Stimulated activated CD4-positive, alpha-beta T cell treated with anti-CD3 and anti-CD28 coated beads, Interleukin-1b, Interleukin-23, amount 100 ng/mL, for 4 hours (primary cell): ENCODE data around the gene MYH7B.

Experiments used
- DNase-seq, 2 donors: peaks; one replicate each; pipeline ENCODE4 v3.0.0-alpha.2; 2020; ENCODE audit warnings: low read depth in 2 of 2

The MYH7B gene

DNA sequence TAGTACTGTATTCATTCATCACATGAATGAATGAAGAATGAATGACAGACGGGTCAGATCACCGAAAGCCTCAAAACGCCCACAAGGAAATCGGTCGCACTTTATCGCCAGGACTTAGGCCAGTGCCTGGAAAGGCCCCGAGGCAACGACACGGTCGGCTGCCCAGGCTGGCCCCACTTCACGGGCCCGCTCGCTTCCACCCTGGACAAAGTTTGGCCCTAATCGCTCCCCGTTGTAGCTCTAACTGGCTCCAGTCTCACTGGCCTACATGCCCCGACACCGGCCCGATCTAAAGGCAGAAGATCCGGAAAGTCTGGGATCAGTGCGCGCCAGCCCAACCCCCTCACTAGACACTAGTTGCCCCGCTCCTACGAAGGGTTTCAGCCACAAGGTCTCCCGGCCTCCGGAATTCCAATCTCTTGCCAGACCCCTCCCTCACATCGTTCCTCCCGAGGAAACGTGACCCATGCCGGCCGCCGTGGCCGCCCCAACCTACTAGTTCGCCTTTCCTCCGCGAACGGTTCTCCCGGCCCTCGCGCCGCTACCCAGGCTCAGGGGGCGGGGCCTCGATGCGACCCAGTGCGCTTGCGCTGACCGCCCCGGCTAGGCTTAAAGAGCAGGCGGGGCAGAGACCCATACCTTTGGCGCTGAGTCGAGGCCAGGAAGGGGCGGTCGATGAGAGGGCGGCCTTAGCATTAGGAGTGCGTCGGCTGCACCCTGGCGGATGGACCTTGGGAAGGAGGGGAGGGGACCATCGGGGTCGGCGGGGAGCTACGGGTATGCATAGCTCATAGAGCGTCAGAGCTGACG, at the start of gene MYH7B, which contains the start of gene GSS:
TSS of gene MYH7B (plus strand) at position 638 of the 810 bp plus-strand sequence. CDS start 22,138 bp downstream, outside the sequence.
TSS of gene GSS (minus strand) at position 576 of the 810 bp plus-strand sequence. CDS start 3,954 bp downstream, outside the sequence.
- peak; percentile 98 to 99 for DNase-seq

DNA sequence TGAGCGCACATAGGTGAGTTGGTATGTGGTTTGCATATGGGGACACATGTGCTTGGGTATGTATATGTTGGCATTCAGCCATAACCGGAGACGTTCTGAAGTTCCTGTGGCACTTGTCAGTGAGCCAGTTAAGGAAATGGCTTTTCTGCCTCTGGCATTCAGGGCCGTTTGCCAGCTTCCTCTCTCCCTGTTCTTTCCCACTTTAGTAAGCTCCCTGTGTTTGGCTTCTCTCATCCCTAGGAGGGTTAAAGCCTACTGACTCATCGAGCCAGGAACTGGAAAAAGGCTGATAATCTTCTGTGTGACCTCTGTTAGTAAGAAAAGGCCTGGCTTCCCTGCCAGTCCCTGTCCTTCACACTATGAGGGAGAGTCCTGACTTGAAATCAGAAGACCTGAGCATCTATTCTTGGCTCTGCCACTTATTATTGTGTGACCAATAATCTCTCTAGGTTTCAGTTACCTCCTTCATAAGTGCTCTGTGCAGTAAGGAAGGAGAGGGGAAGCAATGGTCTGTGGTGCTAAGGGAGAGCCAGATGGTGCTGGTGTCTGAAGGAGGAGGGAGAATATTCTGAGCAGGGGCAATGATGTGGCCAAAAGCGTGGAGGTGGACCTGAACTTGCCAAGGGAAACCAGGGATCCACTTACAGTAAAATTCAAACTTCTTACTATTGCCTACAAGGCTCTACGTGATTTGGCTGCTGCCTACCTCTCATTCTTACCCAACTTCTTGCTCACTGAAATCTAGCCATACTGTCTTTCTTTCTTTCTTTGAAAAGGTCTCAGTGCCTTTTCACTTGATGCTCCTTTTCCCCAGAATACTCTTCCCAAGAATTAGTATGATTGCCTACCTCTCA, 47.8 kb upstream of the MYH7B start:
- DNase-seq: no peak

DNA sequence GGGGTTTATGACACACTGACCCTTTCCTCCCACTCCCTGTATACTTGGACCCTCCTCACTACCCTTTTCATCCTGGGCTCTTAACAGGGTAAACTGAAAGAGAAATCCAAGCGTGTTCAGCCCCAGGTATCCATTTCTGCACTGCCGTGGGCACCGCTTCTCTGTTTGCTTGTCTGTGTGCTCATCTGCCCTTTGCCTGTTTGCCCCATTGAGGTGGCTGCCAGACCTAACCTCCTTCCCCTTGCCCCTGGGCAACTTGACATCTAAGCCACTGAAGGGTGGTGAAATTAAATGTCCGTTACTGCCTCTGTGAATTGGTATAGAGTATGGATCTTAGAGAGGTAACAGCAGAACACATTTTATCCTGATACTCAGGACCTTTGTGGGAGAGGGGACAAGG, 40.5 kb upstream of the MYH7B start:
- no peak for DNase-seq

DNA sequence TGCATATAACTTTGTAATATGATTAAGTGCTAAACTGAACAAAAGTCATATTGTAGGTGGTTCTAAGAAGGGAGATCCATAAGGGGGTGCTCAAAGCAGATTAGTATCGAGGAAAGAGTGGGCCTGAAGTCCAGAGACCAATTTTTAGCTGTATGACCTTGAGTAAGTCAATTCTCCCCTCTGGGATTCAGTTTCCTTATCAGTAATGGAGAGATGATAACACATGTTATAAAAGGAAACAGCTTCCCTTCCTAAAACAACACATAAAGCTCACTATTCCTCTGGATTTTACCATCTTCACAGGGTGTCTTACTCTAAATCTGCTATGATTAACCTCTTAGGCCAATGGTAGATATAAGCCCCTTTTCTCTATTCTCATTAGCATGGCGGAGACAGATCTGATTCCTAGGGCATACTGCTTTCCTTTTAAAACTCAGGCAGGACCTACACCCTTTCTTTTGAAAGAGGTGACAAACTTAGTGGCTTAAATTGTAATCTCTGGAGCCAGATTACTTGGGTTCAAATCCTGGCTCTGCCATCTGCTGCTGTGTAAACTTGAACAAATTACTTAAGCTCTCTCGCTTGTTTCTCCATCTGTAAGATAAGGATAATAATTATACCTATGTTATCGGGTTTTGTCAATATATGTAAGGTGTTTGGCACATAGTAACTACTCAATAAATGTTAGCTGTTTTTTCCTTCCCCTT, 39.8 kb upstream of the MYH7B start:
- DNase-seq: no peak

DNA sequence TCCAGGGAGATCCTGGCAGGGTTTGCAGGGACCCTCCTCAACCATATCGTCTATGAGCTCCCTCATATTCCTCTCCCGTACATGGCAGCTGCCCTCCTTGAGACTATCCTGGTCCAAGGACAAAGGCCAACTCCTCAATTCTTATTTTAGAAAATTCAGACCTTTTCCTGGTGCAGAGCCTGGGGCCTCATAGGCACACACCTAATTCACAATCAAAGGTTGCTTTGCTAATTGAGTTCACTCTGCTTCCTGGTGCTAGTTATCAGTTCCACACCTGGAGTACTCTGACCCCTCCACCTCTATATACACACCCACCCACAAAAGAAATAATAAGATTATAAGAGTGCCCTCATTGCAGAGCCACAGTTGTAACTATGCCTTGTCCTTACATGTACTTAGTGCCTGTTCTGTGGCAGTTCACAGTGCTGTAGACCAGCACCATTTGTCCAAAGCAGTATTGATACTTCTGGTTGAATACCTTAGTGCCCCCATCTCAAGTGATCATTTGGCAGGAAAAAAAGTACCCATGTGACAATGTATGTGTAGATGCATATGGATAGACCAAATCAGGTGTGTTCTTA, 38.8 kb upstream of the MYH7B start:
- DNase-seq: no peak

DNA sequence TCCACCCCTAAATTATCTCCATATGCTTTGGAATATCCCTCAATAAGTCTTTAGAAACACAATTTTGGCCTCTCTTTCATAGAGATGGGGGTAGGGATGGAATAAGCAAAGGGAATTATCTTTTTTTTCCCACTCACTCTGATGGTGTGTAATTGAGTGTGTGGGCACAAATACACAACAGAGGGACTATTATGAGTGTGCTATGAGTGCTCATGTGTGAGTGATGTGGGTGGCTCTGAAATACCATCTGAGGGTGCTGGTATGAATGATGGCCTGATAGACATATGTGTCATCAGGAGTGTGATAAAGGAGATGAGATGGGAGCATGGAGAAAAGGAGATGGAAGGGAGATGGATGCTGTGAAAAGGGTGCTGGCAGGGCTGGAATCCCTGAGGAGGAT, 35.6 kb upstream of the MYH7B start:
- no peak for DNase-seq

DNA sequence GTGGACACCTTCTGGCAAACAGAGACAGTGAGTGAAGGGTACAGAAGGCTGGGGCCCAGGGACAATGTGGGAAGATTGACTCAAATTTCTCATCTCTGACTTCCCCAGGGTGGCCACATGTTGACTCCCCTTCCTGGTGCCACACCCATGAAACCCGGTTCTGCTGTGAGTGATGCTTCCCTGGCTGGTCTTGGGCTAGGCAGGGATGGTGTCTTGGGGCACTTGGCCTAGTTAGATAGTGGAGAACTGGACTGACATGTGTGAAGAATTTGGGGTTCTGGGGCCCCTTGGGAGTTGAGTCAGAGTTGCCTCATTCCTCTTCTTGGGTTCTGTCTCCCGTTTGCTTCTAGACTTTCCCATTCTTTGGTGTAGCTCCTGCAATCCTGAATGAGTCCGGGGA, 34.2 kb upstream of the MYH7B start:
- no peak for DNase-seq

DNA sequence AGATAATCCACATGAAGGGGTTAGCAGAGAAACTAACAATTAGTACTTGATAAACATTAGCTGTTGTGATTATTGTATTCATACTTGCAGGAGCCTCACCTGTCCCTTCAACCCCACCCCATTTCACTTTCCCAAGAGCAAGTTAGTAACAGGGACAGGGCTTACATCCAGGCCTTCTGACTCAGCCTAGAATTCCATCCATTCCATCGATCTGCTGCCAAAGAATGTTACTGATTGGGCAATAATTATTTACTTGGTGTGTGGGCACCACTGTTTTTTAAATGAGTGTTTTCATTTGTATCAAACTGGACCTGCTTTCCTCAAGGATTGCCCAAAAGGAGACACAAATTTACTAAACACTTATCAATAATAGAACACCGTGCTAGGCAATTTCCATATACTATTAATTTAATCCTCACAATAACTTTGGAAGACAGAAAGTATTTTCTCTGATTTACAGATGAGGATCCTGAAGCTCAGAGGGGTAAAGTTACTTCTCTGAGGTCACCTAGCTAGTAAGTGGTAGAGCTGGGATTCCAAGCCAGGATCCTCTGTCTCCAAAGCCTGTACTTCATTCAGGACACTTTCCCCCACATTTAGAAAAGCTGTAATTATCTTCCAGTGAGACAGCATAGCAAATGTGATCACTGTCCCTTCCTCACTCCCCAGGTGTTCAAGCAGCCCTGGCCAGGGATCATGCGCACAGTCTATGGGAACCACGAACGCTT, 32.9 kb upstream of the MYH7B start:
- no peak for DNase-seq

DNA sequence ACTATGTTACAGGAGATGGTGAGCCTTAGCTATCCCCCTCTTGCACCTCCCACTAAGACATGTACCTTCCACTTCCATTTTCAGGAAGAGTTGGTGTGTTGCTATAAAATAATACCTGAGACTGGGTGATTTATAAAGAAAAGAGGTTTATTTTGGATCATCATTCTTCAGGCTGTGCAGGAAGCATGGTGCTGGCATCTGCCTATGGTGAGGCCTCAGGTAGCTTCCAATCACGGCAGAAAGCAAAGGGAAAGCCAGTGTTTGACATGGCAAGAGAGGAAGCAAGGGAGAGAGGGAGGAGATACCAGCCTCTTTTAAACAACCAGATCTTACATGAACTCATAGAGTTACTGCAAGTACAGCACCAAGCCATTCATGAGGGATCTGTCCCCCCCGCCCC, 32.3 kb upstream of the MYH7B start:
- DNase-seq: no peak

DNA sequence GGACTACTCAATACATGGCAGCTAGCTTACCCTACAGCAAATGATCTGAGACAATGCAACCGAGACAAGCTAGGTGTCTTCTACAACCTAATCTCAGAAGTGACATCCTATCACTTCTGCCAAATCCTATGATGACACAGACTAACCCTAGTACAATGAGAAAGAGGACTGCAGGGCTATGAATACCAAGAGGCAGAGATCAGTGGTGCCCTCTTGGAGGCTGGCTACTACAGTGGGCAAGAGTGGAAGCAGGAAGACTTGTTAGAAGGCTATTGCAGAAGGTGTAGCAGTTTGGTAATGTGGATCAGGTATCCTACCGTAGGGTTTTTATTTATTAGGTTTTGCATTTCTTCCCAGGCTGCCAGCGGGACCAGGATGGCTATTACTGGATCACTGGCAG, 30.3 kb upstream of the MYH7B start:
- no peak for DNase-seq

DNA sequence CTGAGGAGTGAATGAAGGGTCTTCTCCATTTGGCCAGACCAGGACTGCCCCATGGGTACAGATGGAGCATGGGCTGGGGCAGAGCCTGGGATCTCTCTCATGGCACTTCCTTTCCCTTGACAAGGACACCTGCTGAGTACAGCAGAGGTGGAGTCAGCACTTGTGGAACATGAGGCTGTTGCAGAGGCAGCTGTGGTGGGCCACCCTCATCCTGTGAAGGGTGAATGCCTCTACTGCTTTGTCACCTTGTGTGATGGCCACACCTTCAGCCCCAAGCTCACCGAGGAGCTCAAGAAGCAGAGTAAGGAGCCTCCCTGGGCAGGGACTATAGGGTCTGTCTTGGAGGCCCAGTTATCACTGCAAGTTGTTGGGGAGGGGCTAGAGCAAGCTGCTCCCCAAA, 29.7 kb upstream of the MYH7B start:
- DNase-seq: no peak

DNA sequence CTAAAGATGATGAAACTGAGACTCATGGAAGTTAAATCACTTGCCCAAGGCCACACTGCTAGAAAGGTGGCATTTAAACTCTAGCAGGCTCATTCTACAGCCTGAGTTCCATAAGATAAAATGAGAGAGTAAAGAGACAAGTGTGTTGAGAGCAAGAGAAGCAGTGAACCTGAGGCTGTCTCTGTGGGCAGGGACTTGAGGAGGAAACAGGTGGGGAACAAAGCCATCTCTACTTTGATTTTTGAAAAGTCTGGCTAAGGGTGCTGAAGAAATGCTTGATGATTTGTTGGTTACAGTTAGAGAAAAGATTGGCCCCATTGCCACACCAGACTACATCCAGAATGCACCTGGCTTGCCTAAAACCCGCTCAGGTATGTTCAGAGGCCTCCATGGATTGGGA, 29.1 kb upstream of the MYH7B start:
- no peak for DNase-seq

DNA sequence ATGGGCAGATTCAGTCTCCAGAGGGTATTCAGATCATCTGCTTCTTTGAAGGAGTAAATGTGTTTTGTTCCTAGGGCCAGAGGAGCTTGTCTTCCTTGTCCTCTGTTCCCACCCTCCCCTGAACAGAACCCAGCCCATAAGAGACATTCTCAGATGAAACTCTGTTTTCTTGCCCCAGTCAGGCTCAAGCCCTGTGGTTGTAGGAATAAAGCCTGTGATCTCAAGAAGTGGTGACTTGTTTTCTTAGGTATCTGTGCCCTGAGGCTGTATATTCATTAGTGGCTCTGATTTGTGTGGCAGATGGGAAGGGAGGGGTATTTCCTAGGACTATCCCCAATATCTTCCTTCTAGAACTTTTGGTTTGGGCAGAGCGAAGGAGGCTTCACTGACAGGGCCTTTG, 27.9 kb upstream of the MYH7B start:
- DNase-seq: no peak

DNA sequence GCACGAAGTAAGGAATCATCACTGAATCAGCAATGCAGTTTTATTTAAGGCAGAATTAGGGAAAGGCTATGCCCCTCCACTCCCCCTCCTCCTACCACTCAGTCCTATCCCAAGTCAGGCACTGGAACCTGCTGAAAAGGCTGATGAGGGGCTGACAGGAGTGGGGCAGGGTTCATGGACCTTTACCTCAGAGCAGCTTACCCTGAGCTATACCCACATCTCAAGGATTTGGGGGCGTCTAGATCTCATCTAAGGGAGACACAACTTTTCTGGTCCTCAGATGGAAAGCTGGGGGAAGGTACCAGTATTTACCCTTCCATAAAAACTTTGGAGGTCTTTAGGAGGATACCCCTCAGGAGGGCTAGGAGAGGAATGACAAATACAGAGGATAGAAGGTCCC, 27.3 kb upstream of the MYH7B start:
- no peak for DNase-seq

DNA sequence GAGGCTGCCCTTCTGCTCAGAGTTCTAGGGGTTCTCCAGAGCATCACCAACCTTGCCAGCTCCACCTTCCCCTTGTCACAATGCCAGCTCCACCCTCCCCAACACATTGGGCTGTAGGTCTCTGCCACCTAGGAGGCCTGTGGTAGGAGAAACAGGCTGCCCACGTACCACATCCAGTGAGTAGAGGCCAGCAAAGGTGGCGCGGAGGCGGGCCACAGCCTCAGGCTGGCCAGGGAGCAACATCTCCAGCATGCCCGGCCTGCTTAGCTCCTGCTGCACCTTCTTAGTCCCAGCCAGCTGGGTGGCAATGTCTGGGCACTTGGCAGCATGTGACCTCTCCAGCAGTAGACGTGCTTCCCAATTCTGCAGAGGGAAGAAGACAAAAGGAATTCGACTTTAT, 23.9 kb upstream of the MYH7B start:
- DNase-seq: no peak

DNA sequence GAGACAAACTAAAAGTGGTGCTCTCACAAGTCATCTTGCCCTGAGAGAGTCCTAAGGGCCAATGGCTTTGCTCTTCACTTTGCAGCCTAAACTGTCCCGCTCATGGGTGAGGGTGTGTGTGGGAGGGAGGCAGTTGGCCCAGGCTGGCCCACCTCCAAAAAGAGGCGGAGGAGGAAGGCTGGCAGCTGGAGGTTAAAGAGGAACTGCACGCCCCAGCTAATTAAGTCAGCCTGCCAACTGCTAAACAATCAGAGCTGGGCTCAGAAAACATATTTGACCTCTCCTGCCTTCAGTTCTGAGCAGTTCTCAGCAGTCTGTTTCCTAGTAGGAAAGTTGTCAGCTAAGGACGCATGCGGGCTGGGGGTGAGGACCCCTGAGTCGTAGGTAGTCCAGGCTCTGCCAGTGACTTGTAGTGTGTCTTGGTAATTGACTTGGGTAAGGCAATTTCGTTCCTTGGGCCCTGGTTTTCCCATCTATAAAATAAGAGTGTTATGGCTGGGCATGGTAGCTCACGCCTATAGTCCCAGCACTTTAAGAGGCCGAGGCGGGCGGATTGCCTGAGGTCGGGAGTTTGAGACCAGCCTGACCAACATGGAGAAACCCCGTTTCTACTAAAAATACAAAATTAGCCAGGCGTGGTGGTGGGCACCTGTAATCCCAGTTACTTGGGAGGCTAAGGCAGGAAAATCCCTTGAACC, 17.1 kb upstream of the MYH7B start:
- DNase-seq: no peak

DNA sequence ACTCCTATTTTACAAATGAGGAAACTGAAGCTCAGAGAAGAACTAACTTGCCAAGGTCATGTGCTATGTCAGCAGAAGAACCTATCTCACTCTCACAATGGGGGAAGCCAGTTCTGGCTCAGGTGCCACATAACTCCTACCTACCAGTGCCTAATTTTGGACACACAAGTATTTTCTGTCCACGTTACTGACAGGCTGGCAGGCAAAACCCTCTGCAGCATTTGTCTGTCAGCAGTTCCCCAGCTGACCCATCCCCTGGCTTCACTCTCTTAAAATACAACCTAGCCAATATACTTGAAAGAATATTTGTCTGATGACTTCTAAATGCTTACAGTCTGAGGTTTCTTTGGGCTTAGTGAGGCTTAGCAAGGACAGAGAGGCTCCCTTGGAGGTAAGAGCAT, 15.6 kb upstream of the MYH7B start:
- no peak for DNase-seq

DNA sequence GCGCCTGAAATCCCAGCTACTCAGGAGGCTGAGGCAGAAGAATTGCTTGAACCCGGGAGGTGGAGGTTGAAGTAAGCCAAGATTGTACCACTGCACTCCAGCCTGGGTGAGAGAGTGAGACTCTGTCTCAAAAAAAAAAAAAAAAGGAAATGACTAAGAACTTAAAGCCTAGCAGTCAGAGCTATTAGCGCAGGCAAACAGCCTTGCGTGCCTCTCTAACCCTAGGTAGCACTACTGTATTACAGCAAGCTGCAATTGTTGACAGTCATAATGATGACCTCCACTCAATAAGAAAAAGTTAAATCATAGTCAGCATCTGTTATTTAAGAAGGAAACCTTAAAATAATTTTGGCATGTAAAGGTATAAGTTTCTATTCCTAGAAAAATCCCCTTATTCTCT, 14.4 kb upstream of the MYH7B start:
- no peak for DNase-seq

DNA sequence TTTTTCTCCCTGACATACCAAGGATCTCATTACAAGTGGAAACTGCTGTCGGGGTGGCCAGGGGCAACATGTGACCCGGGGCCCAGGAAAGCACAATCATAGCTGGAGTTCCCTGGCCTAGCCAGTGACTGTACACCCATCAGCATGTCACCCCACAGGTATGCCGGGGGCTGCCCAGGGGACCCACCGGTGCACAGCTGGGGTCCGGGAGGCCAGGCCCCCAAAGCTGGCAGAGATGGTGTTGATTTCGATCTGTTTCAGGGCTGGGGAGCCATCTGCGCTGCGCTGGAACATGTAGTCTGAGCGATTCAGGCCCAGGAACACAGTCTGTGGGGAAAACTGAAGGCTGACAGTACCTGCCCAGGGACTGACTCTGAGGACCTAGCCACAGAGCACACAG, 13.4 kb upstream of the MYH7B start:
- DNase-seq: no peak

DNA sequence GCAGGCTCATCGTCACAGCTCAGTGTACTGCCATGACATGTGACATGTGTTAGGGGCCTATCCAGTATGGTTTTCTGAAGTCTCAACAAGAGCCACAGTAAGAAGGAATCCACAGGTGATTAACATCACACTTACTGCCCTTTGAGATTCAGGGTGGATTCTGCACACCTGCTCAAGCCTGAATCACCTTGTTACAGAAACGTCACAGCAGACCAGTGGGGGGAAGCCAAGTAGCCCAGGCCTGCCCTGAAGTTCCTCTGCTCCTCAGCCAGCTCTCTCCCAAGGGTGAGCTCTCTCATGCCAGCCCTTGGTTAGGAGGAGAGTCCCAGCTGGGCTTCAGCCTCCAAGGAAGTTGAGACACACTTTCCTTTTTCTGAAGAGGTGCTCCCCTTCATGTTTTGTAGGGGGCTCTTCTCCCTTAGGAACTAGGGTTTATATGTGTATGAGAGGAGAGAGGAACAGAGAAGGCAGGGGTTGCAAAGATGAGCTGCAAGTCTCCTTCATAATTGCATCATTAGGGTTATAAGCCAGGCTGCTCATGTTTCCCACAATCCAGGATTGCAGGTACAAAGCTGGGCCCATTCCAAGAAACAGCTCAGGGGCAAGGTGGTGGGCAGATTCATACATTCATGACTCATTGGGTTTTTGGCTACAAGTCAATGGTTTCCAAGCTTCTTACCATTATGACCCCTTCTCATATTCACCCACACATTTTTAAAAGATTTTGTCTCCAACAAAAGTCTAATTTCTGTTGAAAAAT, 11.7 kb upstream of the MYH7B start:
- no peak for DNase-seq
